ENCODE results near the gene WAPL.
A peak's percentile ranks its signal among the peaks of the same experiment; 100 is the strongest.

The WAPL gene

GRCh38 chr10:86411852-86412560 is 109.6 kb downstream of the WAPL start:
- no peak for DNase-seq

DNA sequence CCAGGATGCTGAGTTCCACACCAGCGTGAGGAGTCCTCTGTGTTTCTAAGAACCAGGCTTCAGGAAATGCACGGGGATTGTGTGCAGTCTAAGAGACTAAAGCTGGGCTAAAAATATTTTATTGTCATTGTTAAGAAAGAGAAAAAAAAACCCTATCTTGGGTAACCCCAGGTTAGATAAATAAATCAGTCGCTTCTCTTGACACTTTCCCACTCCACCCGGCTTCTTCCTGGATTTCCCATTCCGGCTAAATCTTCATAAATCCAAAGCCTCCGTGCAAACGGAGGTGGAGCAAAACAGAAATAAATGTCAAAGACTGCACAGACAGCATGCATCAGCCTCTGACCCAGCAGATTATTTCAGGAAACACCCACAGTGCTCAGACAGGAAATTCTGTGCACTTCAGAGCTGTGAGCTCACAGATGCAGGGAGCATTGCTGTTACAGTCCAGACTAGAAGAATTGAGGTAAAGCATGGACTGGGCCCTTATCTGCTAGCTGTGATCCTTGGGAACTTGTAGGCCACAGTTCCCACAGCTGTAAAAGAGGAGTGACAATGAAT is 110.2 kb downstream of the WAPL start:
- no peak for DNase-seq

DNA sequence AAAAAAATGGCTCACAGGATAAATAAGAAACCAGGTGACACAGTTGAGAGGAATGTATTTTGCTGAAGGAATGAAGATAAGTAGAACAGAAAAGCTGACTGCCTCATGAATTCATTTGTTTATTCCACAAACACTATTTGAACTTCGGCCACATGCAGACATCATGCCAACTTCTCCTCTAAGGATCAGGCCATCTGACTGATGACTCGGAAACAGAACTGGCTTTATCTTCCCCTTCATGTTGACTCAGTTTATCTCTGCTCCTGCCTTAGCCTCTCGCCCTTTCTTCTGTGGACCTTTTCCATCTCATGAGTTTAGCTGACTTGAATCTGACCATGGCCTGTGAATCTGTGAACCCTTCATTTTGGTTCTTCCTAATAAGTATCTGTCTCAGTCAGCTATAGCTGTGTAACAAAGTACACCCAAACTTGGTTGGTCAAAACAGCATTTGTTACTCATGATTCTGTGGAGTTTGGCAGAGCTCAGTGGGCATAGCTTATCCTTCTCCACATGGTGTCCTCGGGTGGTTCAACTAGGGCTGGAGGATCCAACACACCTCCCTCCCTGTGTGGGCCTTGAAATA is 111.0 kb downstream of the WAPL start:
- DNase-seq: no peak

- no peak for DNase-seq
Measured at GRCh38 chr10:86409183-86409582, 112.4 kb downstream of the WAPL start.

DNA sequence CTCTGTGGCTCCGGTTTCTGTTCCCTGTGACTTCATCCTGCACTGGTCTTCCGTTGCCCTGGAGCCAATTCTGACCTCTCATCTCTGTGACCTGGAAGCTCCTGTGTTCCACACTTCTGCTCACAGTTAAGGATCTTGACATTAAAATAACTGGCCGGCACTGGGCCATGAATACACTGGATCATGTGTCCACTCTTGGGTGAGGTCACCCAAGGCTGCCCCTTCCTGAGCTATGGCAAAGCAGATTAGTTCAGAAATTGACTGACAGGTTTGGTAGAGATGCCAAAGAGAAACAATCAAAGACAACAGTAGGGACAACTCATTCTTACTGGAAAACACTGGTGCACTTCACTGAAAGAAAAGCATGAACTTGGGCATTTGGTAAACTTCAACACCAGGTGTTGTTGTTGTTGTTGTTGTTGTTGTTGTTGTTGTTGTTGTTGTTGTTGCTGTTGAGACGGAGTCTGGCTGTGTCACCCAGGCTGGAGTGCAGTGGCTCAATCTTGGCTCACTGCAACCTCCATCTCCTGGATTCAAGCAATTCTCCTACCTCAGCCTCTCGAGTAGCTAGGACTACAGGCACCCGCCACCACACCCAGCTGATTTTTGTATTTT is 118.3 kb downstream of the WAPL start:
- DNase-seq: no peak

DNA sequence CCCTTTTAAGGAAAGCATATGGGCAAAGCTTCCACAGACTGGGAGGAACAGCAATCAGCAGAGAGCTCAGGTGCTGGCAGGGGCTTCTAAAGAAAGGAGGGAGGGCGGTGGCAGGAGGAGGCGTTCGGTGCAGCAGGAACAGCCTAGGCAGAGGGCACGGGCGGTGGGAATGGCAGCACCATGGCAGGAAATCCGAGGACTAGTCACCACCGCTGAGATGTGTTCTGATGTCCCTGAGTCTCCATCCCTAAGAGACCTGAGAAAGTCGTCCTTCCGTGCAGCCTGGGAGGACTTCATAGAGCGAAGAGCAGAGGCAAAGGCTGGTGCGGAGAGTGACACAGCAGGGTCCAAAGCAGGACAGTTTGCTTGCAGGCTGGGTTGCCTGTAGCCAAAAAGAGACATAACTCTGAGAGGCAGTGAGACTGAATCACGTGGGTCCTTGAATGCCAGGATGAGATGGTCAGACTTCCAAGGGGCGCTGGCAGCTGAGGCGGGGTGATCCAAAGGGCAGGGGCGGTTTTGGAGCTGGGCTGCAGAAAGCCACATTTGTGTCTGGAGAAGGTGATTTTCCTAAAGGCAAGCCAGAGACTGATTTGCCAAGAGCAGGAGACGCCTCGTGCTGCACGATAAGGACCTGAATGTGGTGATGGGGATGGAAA is 119.2 kb downstream of the WAPL start:
- peak; percentile 32 for DNase-seq

- peak; percentile 73 for DNase-seq
Measured at GRCh38 chr10:86401588-86402282, 119.9 kb downstream of the WAPL start.

DNA sequence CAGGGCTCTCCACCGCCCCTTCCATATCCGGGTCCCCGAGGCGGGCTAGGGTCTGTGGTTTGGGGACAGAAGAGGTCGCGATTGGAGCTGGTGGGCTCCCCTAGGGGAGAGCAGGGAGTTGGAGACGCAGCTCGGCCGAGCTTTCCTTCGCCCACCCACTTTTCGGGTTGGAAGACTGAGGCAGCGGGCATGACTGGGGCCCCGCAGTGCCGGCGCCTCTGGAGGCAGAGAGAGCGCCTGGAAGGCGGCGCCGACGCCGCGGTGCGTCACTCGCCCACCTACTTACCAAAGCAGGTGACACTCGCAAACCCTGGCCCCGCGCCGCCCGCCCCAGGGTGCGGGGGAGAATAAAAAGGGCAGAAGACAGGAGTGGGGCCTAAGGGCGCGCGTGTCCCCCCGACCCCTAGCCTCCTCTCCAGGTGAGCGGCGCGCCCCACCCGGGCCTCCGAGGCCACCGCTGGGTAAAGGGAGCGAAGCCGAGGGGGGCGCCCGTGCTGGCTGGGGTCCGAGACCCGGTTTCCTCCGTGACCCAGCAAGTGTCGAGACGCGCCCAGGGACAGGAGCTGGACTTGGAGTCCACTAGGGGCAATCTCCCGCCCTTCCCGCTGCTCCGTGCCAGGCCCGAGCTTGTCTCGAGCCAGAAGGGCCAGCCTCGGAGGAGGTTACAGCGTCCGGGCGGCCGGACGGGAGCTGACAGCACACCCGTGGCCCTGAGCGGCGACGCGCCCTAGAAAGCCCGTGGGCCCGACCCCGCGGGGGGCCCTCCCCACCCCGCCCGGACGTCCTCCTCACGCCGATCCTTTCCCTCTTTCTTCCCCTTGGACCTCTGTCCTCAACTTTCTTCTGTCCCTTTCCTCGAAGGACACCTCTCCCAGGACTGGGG is 120.6 kb downstream of the WAPL start:
- DNase-seq: peak; percentile 75

- peak; percentile 96 for DNase-seq
Measured at GRCh38 chr10:86399879-86400704, 121.5 kb downstream of the WAPL start.

DNA sequence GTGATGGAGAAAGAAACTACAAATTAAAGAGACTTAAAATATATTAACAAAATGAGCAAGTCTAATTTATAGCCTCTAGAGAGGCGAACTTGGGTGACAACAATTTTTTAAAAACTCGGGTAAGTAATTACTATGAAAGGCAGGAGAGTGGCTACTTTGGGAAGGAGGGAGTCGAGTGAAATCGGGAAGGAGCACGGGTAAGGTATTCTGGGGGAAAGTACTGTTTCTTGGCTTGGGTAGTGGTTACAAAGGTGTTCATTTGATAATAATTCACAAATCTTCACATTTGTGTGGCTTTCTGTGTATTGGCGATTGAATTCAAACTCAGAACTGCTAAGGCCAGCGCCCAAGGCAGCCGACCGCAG is 122.1 kb downstream of the WAPL start:
- DNase-seq: no peak

DNA sequence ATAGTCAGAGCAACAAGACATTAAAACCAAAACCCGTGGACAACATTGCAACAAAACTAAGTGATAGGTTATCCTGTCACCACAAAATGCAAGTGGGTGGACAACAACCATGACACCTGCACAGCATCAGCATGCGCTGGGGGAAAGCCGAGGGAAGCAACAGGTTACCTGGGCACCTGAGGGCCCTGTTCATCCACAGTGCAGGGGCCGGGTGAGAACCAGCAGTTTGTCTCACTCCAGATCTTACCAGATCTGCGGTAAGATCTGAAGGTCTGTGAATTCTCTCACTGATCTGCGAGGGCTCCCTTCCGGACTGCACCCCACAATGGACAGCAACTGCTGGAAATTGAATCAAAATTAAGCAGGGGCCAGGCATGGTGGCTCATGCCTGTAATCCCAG is 124.5 kb downstream of the WAPL start:
- no peak for DNase-seq

- DNase-seq: no peak
Measured at GRCh38 chr10:86393862-86394455, 127.6 kb downstream of the WAPL start.

DNA sequence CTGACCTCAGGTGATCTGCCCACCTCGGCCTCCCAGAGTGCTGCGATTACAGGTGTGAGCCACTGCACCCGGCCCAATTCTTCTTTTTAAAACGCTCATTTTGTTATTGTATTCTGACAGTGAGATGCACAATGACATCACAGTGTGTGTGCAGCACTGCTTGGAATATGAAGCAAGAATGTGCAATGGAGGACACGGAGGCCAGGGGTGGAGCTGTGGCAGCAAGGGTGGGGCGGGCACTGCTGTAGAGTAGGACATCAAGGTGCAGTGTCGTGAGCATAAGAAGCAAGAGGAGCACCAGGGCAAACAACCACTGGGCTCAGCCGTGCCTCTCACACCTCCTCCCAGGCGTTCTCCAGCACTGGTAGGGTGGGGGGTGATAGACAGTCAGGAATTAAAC is 128.2 kb downstream of the WAPL start:
- no peak for DNase-seq

- DNase-seq: no peak
Measured at GRCh38 chr10:86392723-86393094, 128.9 kb downstream of the WAPL start.

- DNase-seq: no peak
Measured at GRCh38 chr10:86391986-86392722, 129.4 kb downstream of the WAPL start.

DNA sequence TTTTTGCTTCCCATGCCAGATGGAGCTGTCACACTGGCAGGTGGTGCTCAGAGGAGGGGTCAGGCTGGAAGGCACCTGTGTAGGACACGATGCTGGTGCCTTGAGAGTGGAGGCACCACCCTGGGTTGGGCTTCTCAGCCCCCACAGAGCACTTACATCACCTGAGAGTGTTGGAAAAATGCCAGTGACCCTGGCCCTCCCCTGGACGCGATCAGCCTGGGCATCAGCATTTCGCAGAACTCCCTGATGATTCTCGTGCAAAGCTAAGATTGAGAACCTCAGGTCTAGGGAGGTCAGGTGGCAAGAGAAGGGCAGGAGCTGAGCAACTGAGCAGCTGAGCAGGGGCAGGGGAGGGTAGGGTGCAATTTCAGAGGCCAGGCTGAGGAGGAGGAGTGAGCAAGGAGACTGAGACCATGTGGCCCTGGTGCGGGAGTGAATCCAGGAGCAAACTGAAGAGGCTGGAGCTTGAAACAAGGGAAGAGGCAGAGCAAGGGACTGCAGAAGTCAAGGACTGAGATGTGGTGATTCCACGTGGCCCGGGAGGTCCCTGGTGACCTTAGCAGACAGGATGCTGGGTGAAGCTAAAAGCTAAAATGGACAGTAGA is 130.3 kb downstream of the WAPL start:
- no peak for DNase-seq

- no peak for DNase-seq
Measured at GRCh38 chr10:86390337-86391120, 131.1 kb downstream of the WAPL start.

Data from right kidney (tissue), 1 donor.